ENCODE data around the gene USP9Y. TPM values are rescaled to one million over a fixed set of nuclear protein-coding genes. Genes with fewer than 3 reads are reported as not detected.

Gene USP9Y
- total RNA-seq, 1 experiment from 2014 or later: 29.1 TPM

GRCh38 chrY:12898604-12899003, 197.6 kb downstream of the USP9Y start:
- no peak for ATAC-seq
- CTCF ChIA-PET: no interaction called here
- DNase-seq (ENCODE audit: low spot score): no peak
- H3K4me3 Mint-ChIP-seq: no peak overlapping the region
- TF ChIP-seq ZNF396 (CRISPR knock-in tag; IDR thresholded peaks at IDR 0.05; ENCODE audit: borderline replicate concordance): no peak
- TF ChIP-seq RELA (CRISPR knock-in tag; IDR thresholded peaks at IDR 0.05; ENCODE audit: borderline replicate concordance): no peak
- TF ChIP-seq TEAD4 (CRISPR knock-in tag; IDR thresholded peaks at IDR 0.05): no peak
- H3K27me3 Mint-ChIP-seq (ENCODE audit: low read depth): no peaks in the 10 kb centered on the region
- POLR2A ChIA-PET: no interaction called here
- H3K9me3 Mint-ChIP-seq: no peaks in the 10 kb centered on the region
- no peak overlapping the region for H3K27ac Mint-ChIP-seq
- H3K36me3 Mint-ChIP-seq: no peaks in the 10 kb centered on the region
- no peaks in the 10 kb centered on the region for H3K4me1 Mint-ChIP-seq

- Mint-ChIP-seq H3K4me3 (peak within 1 kb of the TSS; percentile 96), H3K27ac (peak within 1 kb of the TSS; percentile 99), H3K36me3 (peaks cover 9% of the 10 kb centered on the region), H3K4me1 (peaks cover 19% of the 10 kb centered on the region), H3K27me3 (ENCODE audit: low read depth) (no peaks in the 10 kb centered on the region), H3K9me3 (no peaks in the 10 kb centered on the region; the same call in 1 of the 2 replicates)
- TF ChIP-seq TCF7 (CRISPR knock-in tag; IDR thresholded peaks at IDR 0.05; ENCODE audit: low read depth): no peak
- no peak for TF ChIP-seq PREB (CRISPR knock-in tag; IDR thresholded peaks at IDR 0.05; ENCODE audit: borderline replicate concordance)
- no peak for TF ChIP-seq ATF1 (CRISPR knock-in tag; IDR thresholded peaks at IDR 0.05)
- no peak for TF ChIP-seq ZBTB21 (CRISPR knock-in tag; IDR thresholded peaks at IDR 0.05; ENCODE audit: borderline replicate concordance)
- TF ChIP-seq, protein P1, sequence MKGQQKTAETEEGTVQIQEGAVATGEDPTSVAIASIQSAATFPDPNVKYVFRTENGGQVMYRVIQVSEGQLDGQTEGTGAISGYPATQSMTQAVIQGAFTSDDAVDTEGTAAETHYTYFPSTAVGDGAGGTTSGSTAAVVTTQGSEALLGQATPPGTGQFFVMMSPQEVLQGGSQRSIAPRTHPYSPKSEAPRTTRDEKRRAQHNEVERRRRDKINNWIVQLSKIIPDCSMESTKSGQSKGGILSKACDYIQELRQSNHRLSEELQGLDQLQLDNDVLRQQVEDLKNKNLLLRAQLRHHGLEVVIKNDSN (CRISPR knock-in tag; IDR thresholded peaks at IDR 0.05): no peak
- DNase-seq (ENCODE audit: low spot score) (peak; percentile 73), ATAC-seq (peak; percentile 97)
- CTCF ChIA-PET: interaction anchor here (1.0 kb wide), 1 partner anchor 439 kb away, joined by 3 read pairs; no protein-coding TSS in a partner anchor
- POLR2A ChIA-PET: no interaction called here
These were observed 203.8 kb downstream of the USP9Y start, which contains the start of gene DDX3Y for GRCh38 chrY:12904618-12905516. TSS of gene DDX3Y (plus strand) at chrY:12904868. CDS start at chrY:12904937, 69 bp downstream.

GRCh38 chrY:12905517-12905872, 204.5 kb downstream of the USP9Y start:
- H3K4me1 Mint-ChIP-seq: peaks cover 19% of the 10 kb centered on the region
- ATAC-seq (peak; percentile 55), DNase-seq (ENCODE audit: low spot score) (peak; percentile 33)
- no peaks in the 10 kb centered on the region; the same call in 1 of the 2 replicates for H3K9me3 Mint-ChIP-seq
- H3K27me3 Mint-ChIP-seq (ENCODE audit: low read depth): no peaks in the 10 kb centered on the region
- H3K36me3 Mint-ChIP-seq: peaks cover 15% of the 10 kb centered on the region
- ChIA-PET POLR2A (no interaction called here), CTCF (no interaction called here)
- H3K27ac Mint-ChIP-seq: peak overlapping the region; percentile 99
- H3K4me3 Mint-ChIP-seq: peak overlapping the region; percentile 96
- TF ChIP-seq IRF1 (CRISPR knock-in tag; IDR thresholded peaks at IDR 0.05): no peak
- no peak for TF ChIP-seq ZNF121 (CRISPR knock-in tag; IDR thresholded peaks at IDR 0.05)
- TF ChIP-seq, protein P2, sequence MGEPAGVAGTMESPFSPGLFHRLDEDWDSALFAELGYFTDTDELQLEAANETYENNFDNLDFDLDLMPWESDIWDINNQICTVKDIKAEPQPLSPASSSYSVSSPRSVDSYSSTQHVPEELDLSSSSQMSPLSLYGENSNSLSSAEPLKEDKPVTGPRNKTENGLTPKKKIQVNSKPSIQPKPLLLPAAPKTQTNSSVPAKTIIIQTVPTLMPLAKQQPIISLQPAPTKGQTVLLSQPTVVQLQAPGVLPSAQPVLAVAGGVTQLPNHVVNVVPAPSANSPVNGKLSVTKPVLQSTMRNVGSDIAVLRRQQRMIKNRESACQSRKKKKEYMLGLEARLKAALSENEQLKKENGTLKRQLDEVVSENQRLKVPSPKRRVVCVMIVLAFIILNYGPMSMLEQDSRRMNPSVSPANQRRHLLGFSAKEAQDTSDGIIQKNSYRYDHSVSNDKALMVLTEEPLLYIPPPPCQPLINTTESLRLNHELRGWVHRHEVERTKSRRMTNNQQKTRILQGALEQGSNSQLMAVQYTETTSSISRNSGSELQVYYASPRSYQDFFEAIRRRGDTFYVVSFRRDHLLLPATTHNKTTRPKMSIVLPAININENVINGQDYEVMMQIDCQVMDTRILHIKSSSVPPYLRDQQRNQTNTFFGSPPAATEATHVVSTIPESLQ (CRISPR knock-in tag; IDR thresholded peaks at IDR 0.05): no peak
- TF ChIP-seq GRHL2 (CRISPR knock-in tag; IDR thresholded peaks at IDR 0.05; ENCODE audit: insufficient replicate concordance, severe bottlenecking): no peak
- TF ChIP-seq ZBTB43 (CRISPR knock-in tag; IDR thresholded peaks at IDR 0.05): no peak
- no peak for TF ChIP-seq SMAD3 (CRISPR knock-in tag; IDR thresholded peaks at IDR 0.05; ENCODE audit: borderline replicate concordance)
- TF ChIP-seq JUN (CRISPR knock-in tag; IDR thresholded peaks at IDR 0.05): no peak
- TF ChIP-seq MAX (CRISPR knock-in tag; IDR thresholded peaks at IDR 0.05): no peak
- no peak for TF ChIP-seq HMGA2 (CRISPR knock-in tag; IDR thresholded peaks at IDR 0.05)
- TF ChIP-seq ZSCAN18 (CRISPR knock-in tag; IDR thresholded peaks at IDR 0.05): no peak
- no peak for TF ChIP-seq MLX (CRISPR knock-in tag; IDR thresholded peaks at IDR 0.05)
- TF ChIP-seq, protein P3, sequence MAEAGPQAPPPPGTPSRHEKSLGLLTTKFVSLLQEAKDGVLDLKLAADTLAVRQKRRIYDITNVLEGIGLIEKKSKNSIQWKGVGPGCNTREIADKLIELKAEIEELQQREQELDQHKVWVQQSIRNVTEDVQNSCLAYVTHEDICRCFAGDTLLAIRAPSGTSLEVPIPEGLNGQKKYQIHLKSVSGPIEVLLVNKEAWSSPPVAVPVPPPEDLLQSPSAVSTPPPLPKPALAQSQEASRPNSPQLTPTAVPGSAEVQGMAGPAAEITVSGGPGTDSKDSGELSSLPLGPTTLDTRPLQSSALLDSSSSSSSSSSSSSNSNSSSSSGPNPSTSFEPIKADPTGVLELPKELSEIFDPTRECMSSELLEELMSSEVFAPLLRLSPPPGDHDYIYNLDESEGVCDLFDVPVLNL (CRISPR knock-in tag; IDR thresholded peaks at IDR 0.05; ENCODE audit: borderline replicate concordance, low read depth): no peak
